ENCODE results near the gene MRPL37. TPM values are rescaled to one million over a fixed set of nuclear protein-coding genes. Genes with fewer than 3 reads are reported as not detected.

MRPL37 gene
- total RNA-seq, 4 donors from 2014 or later = 91.6 to 141 (median 121) TPM

GRCh38 chr1:54250670-54251069 lies 50.7 kb downstream of the MRPL37 start:
- Histone ChIP-seq H3K9me3 (no peaks in the 10 kb centered on the region), H3K36me3 (no peaks in the 10 kb centered on the region), H3K4me3 (no peak overlapping the region), H3K27me3 (no peaks in the 10 kb centered on the region), H3K27ac (peak overlapping the region; percentile 53 to 80 (median 64)), H3K4me1 (peaks cover 9 to 27% of the 10 kb centered on the region in 2 donors)
- no peak for TF ChIP-seq POLR2A (IDR thresholded peaks at IDR 0.05)
- TF ChIP-seq CTCF (IDR thresholded peaks at IDR 0.05 in 4 of 5, conservative IDR thresholded peaks at IDR 0.05 in 1 of 5) = no peak
- ATAC-seq = no peak
- intact Hi-C loops (cut with DNase I; ENCODE audit: low total_unique reads) (no loop called here), in situ Hi-C loops (cut with MboI; ENCODE audit: low sequenced_read_pairs in 4 of 4) (loop anchor here in 3 of 4 donors (25.0 kb wide), 1 partner anchor 237 kb away; no protein-coding TSS in a partner anchor)
- no peak for DNase-seq

- DNase-seq = no peak
- no peaks in the 10 kb centered on the region for H3K9me3 ChIP-seq
- H3K27me3 ChIP-seq = no peaks in the 10 kb centered on the region
- peaks cover 9 to 24% of the 10 kb centered on the region in 2 donors for H3K4me1 ChIP-seq
- TF ChIP-seq CTCF (IDR thresholded peaks at IDR 0.05 in 4 of 5, conservative IDR thresholded peaks at IDR 0.05 in 1 of 5) (no peak), POLR2A (IDR thresholded peaks at IDR 0.05) (no peak)
- in situ Hi-C loops (cut with MboI; ENCODE audit: low sequenced_read_pairs in 4 of 4) (loop anchor here in 3 of 4 donors (25.0 kb wide), 1 partner anchor 235 kb away; no protein-coding TSS in a partner anchor), intact Hi-C loops (cut with DNase I; ENCODE audit: low total_unique reads) (no loop called here)
- no peak for ATAC-seq
- H3K36me3 ChIP-seq = no peaks in the 10 kb centered on the region
- H3K27ac ChIP-seq = no peak overlapping the region
- no peak overlapping the region for H3K4me3 ChIP-seq
Observed at GRCh38 chr1:54252371-54252936, 52.5 kb downstream of the MRPL37 start.

GRCh38 chr1:54253480-54253879 lies 53.5 kb downstream of the MRPL37 start:
- intact Hi-C loops (cut with DNase I; ENCODE audit: low total_unique reads) = no loop called here
- H3K27ac ChIP-seq = peak overlapping the region in 1 of 4 donors; percentile 20
- no peak overlapping the region for H3K4me3 ChIP-seq
- peak in 1 of 2 donors; percentile 63 for DNase-seq
- no peaks in the 10 kb centered on the region for H3K9me3 ChIP-seq
- TF ChIP-seq POLR2A (IDR thresholded peaks at IDR 0.05) (no peak), CTCF (IDR thresholded peaks at IDR 0.05 in 4 of 5, conservative IDR thresholded peaks at IDR 0.05 in 1 of 5) (no peak)
- ATAC-seq = peak in 1 of 2 donors; percentile 28
- in situ Hi-C loops (cut with MboI; ENCODE audit: low sequenced_read_pairs in 4 of 4) = loop anchor here in 3 of 4 donors (25.0 kb wide), 1 partner anchor 234 kb away; no protein-coding TSS in a partner anchor
- H3K27me3 ChIP-seq = no peaks in the 10 kb centered on the region
- H3K4me1 ChIP-seq = peaks cover 6 to 14% of the 10 kb centered on the region in 2 donors
- no peaks in the 10 kb centered on the region for H3K36me3 ChIP-seq

GRCh38 chr1:54254055-54254454 lies 54.1 kb downstream of the MRPL37 start:
- Histone ChIP-seq H3K27me3 (no peaks in the 10 kb centered on the region), H3K4me3 (no peak overlapping the region), H3K27ac (peak overlapping the region in 1 of 4 donors; percentile 20), H3K9me3 (no peaks in the 10 kb centered on the region), H3K36me3 (no peaks in the 10 kb centered on the region), H3K4me1 (peaks cover 6 to 10% of the 10 kb centered on the region in 2 donors)
- intact Hi-C loops (cut with DNase I; ENCODE audit: low total_unique reads) = no loop called here
- DNase-seq (no peak), ATAC-seq (no peak)
- TF ChIP-seq CTCF (IDR thresholded peaks at IDR 0.05 in 4 of 5, conservative IDR thresholded peaks at IDR 0.05 in 1 of 5) (no peak), POLR2A (IDR thresholded peaks at IDR 0.05) (no peak)
- in situ Hi-C loops (cut with MboI; ENCODE audit: low sequenced_read_pairs in 4 of 4) = loop anchor here in 3 of 4 donors (25.0 kb wide), 1 partner anchor 233 kb away; no protein-coding TSS in a partner anchor

All from gastrocnemius medialis (tissue), 4 donors.